SK-N-SH treated with all-trans-retinoic acid at 6 μM for 48 hours (cell line): ENCODE results near the gene ABHD17C.

Experiments used
- BACH2 ChIP-seq: fragments of 250-450 bp; sonication (Bioruptor Pico); IDR thresholded peaks from 2 replicates; pipeline ENCODE4 v1.9.0; 2021; ENCODE audit warnings: mild to moderate bottlenecking, borderline replicate concordance
- CSDC2 ChIP-seq: fragments of 250-450 bp; sonication (Bioruptor Pico); IDR thresholded peaks from 2 replicates; pipeline ENCODE4 v1.5.0; 2020; ENCODE audit warnings: mild to moderate bottlenecking, moderate library complexity
- ESRRG ChIP-seq: fragments of 250-450 bp; sonication (Bioruptor Pico); IDR thresholded peaks from 2 replicates; pipeline ENCODE4 v1.6.1; 2021; ENCODE audit warnings: mild to moderate bottlenecking
- PATZ1 ChIP-seq: fragments of 250-450 bp; sonication (Bioruptor Pico); IDR thresholded peaks from 2 replicates; pipeline ENCODE4 v1.8.0; 2020; ENCODE audit warnings: mild to moderate bottlenecking, moderate library complexity, borderline replicate concordance
- POU6F1 ChIP-seq: fragments of 250-450 bp; sonication (Bioruptor Pico); IDR thresholded peaks from 2 replicates; pipeline ENCODE4 v1.8.0; 2021; ENCODE audit warnings: low read depth, mild to moderate bottlenecking, moderate library complexity, borderline replicate concordance
- PPARA ChIP-seq: fragments of 250-450 bp; sonication (Bioruptor Pico); IDR thresholded peaks from 2 replicates; pipeline ENCODE4 v1.5.0; 2020; ENCODE audit warnings: mild to moderate bottlenecking, borderline replicate concordance
- RARB ChIP-seq: fragments of 250-450 bp; sonication (Bioruptor Pico); IDR thresholded peaks from 2 replicates; pipeline ENCODE4 v1.8.0; 2021; ENCODE audit warnings: mild to moderate bottlenecking, moderate library complexity
- TCF4 ChIP-seq: fragments of 250-450 bp; sonication (Bioruptor Pico); IDR thresholded peaks from 2 replicates; pipeline ENCODE4 v1.8.0; 2021; ENCODE audit warnings: mild to moderate bottlenecking, moderate library complexity, borderline replicate concordance
- TOX ChIP-seq: fragments of 250-450 bp; sonication (Bioruptor Pico); IDR thresholded peaks from 2 replicates; pipeline ENCODE4 v1.8.0; 2021; ENCODE audit warnings: mild to moderate bottlenecking, moderate library complexity, borderline replicate concordance
- ZFP3 ChIP-seq: fragments of 250-450 bp; sonication (Bioruptor Pico); IDR thresholded peaks from 2 replicates; pipeline ENCODE4 v1.5.0; 2020; ENCODE audit warnings: mild to moderate bottlenecking, moderate library complexity
- ZFP30 ChIP-seq: fragments of 450-650 bp; formaldehyde crosslinking; IDR thresholded peaks from 2 replicates; pipeline ENCODE4 v1.5.0; 2022; ENCODE audit warnings: mild to moderate bottlenecking, moderate library complexity
- TF ChIP-seq, protein P1 (sequence below): fragments of 250-450 bp; sonication (Bioruptor Pico); IDR thresholded peaks from 2 replicates; pipeline ENCODE4 v1.5.1; 2021; ENCODE audit warnings: mild to moderate bottlenecking, moderate library complexity
- TF ChIP-seq, protein P2 (sequence below): fragments of 250-450 bp; sonication (Bioruptor Pico); IDR thresholded peaks from 2 replicates; pipeline ENCODE4 v1.5.1; 2020; ENCODE audit warnings: low read depth, mild to moderate bottlenecking, moderate library complexity
- TF ChIP-seq, protein P3 (sequence below): fragments of 250-450 bp; sonication (Bioruptor Pico); IDR thresholded peaks from 2 replicates; pipeline ENCODE4 v1.5.0; 2020; ENCODE audit warnings: mild to moderate bottlenecking, moderate library complexity

DNA sequence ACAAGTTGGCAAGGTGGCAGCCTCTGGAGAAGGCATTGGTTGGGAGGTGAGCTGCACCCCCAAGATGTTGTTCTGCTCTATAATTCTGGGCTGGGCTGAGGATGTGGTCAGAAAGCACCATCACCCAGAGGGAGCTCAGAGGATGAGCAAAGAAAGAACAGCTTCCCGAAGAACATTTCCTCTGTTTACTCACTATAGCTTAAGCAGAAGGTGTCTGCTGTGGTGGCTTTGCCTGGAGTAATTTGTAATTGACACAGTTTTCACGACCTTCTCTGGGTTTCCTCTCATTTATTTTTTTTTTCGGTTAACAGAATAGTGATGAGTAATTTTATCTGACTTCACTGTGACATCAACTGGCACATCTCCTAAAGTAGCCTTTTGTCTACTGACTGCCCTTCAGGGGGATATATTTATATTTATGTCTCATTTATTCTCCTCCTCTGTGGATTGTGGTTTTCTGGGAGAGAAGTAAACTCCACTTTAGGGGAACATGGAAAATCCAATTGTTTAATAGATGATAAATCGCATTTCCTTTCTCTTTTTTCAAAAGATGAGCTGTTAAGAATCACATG is 49.5 kb upstream of the ABHD17C start:
- TF ChIP-seq POU6F1 (no peak), RARB (no peak), PPARA (CRISPR knock-in tag) (no peak), ZFP3 (CRISPR knock-in tag) (no peak), TCF4 (CRISPR knock-in tag) (no peak), ESRRG (CRISPR knock-in tag) (no peak), PATZ1 (no peak), ZFP30 (CRISPR knock-in tag) (no peak), BACH2 (CRISPR knock-in tag) (no peak), TOX (CRISPR knock-in tag) (no peak), CSDC2 (CRISPR knock-in tag) (no peak)
- TF ChIP-seq, protein P1, sequence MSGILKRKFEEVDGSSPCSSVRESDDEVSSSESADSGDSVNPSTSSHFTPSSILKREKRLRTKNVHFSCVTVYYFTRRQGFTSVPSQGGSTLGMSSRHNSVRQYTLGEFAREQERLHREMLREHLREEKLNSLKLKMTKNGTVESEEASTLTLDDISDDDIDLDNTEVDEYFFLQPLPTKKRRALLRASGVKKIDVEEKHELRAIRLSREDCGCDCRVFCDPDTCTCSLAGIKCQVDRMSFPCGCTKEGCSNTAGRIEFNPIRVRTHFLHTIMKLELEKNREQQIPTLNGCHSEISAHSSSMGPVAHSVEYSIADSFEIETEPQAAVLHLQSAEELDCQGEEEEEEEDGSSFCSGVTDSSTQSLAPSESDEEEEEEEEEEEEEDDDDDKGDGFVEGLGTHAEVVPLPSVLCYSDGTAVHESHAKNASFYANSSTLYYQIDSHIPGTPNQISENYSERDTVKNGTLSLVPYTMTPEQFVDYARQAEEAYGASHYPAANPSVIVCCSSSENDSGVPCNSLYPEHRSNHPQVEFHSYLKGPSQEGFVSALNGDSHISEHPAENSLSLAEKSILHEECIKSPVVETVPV (CRISPR knock-in tag), result no peak
- TF ChIP-seq, protein P2, sequence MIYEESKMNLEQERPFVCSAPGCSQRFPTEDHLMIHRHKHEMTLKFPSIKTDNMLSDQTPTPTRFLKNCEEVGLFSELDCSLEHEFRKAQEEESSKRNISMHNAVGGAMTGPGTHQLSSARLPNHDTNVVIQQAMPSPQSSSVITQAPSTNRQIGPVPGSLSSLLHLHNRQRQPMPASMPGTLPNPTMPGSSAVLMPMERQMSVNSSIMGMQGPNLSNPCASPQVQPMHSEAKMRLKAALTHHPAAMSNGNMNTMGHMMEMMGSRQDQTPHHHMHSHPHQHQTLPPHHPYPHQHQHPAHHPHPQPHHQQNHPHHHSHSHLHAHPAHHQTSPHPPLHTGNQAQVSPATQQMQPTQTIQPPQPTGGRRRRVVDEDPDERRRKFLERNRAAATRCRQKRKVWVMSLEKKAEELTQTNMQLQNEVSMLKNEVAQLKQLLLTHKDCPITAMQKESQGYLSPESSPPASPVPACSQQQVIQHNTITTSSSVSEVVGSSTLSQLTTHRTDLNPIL (CRISPR knock-in tag), result no peak
- TF ChIP-seq, protein P3, sequence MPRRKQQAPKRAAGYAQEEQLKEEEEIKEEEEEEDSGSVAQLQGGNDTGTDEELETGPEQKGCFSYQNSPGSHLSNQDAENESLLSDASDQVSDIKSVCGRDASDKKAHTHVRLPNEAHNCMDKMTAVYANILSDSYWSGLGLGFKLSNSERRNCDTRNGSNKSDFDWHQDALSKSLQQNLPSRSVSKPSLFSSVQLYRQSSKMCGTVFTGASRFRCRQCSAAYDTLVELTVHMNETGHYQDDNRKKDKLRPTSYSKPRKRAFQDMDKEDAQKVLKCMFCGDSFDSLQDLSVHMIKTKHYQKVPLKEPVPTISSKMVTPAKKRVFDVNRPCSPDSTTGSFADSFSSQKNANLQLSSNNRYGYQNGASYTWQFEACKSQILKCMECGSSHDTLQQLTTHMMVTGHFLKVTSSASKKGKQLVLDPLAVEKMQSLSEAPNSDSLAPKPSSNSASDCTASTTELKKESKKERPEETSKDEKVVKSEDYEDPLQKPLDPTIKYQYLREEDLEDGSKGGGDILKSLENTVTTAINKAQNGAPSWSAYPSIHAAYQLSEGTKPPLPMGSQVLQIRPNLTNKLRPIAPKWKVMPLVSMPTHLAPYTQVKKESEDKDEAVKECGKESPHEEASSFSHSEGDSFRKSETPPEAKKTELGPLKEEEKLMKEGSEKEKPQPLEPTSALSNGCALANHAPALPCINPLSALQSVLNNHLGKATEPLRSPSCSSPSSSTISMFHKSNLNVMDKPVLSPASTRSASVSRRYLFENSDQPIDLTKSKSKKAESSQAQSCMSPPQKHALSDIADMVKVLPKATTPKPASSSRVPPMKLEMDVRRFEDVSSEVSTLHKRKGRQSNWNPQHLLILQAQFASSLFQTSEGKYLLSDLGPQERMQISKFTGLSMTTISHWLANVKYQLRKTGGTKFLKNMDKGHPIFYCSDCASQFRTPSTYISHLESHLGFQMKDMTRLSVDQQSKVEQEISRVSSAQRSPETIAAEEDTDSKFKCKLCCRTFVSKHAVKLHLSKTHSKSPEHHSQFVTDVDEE (CRISPR knock-in tag), result no peak
